ENCODE data around the gene UBQLN3. TPM values are rescaled to one million over a fixed set of nuclear protein-coding genes. Genes with fewer than 3 reads are reported as not detected.

Gene UBQLN3
- total RNA-seq, 4 donors from 2014 or later, result 0.15 to 0.62 (median 0.40) TPM; not detected in 1

DNA sequence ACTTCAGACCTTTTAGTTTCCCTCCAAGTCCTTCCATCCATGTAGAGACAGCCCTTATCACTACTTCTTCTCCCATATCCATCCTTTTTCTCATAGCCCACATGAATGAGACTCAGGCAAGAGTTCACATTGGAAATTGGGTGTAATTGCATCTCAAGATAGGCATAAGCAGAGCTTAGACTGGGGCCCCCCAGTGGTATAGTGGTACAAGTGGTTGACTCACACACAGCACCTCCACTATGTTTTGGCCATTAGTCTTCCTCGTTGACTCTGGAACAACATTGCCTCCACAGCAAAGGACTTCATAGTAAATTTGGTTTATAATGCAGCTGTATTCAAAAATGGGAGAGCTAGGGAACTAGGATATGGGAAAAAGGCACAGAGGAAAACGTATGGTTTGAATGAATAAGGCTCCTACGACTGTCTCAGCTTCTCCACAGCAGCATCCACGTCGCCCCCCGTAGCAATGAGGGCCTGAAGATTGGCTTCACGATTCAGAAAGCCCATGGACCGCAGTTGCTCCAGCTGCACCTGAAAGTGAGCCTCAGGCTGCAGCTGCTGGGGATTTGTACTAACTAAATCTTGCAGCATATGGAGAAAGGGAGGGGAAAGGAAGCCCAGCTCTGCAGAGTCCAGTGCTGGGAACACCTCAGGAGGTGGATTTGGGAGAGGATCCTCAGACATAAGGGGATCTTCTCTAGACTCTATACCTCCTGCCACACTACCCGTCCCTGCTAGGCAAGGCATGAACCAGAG lies 2.4 kb downstream of the UBQLN3 start:
- no peak for TF ChIP-seq POLR2AphosphoS5 (IDR thresholded peaks at IDR 0.05)
- H3K9me3 ChIP-seq, result no peaks in the 10 kb centered on the region
- no peaks in the 10 kb centered on the region for H3K4me1 ChIP-seq
- ATAC-seq, result no peak
- no peak overlapping the region for H3K27ac ChIP-seq
- no peak overlapping the region for H3K4me3 ChIP-seq
- H3K27me3 ChIP-seq, result no peaks in the 10 kb centered on the region
- no peaks in the 10 kb centered on the region for H3K36me3 ChIP-seq
- WGBS, 2 donors (ENCODE audit: low coverage in 1 of 2), result 63 to 85% methylated on average over 3 to 4 of the region's 9 CpGs

- ATAC-seq, result no peak
- WGBS, 2 donors (ENCODE audit: low coverage in 1 of 2), result 83 to 87% methylated on average over 6 to 9 of the region's 9 CpGs
- TF ChIP-seq EP300 (IDR thresholded peaks at IDR 0.05), result no peak
- TF ChIP-seq POLR2A (IDR thresholded peaks at IDR 0.05), result no peak
Observed at GRCh38 chr11:5505363-5506048, 4.3 kb downstream of the UBQLN3 start.

DNA sequence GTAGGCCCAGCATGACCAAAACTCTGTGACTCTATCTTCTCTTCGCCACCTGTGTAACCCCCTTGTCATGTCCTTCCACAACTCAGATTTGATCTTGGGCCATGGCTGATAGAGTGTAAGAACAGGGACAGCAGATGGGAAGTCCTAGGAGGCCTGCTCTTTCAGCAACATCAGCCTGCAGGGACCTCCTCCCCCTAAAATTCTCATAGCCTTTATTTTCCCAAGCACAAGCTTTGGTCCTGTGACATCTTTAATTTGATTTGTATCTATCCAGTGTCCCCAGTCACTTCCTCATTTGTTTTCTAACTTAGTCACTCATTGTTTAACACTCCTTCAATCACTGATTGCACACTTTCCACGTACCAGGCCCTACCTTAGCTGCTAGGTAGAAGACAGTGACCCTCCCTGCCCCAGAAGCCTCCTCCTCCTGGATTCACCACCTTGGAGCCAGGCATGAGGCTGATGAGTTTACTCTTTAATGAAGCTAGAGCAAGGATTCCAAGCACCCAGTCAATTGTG lies 5.3 kb downstream of the UBQLN3 start:
- Histone ChIP-seq H3K4me1 (no peaks in the 10 kb centered on the region), H3K36me3 (no peaks in the 10 kb centered on the region), H3K27me3 (no peaks in the 10 kb centered on the region), H3K4me3 (no peak overlapping the region), H3K27ac (no peak overlapping the region), H3K9me3 (no peaks in the 10 kb centered on the region)
- TF ChIP-seq POLR2A (IDR thresholded peaks at IDR 0.05), result no peak
- ATAC-seq, result no peak
- 76 to 92% methylated on average over 1 to 2 of the region's 2 CpGs for WGBS, 2 donors (ENCODE audit: low coverage in 1 of 2)

More at GRCh38 chr11:5505363-5506048, 4.3 kb downstream of the UBQLN3 start:
- no peaks in the 10 kb centered on the region for H3K9me3 ChIP-seq
- no peak overlapping the region for H3K27ac ChIP-seq
- no peaks in the 10 kb centered on the region for H3K4me1 ChIP-seq
- no peaks in the 10 kb centered on the region for H3K27me3 ChIP-seq
- no peaks in the 10 kb centered on the region for H3K36me3 ChIP-seq
- no peak overlapping the region for H3K4me3 ChIP-seq

GRCh38 chr11:5500393-5500801 lies 9.4 kb downstream of the UBQLN3 start:
- no peaks in the 10 kb centered on the region for H3K4me1 ChIP-seq
- H3K36me3 ChIP-seq, result no peaks in the 10 kb centered on the region
- no peak overlapping the region for H3K4me3 ChIP-seq
- H3K9me3 ChIP-seq, result no peaks in the 10 kb centered on the region
- TF ChIP-seq EP300 (IDR thresholded peaks at IDR 0.05) (no peak), POLR2A (IDR thresholded peaks at IDR 0.05) (no peak), CTCF (IDR thresholded peaks at IDR 0.05) (no peak), POLR2AphosphoS5 (IDR thresholded peaks at IDR 0.05) (no peak)
- H3K27ac ChIP-seq, result no peak overlapping the region
- H3K27me3 ChIP-seq, result no peaks in the 10 kb centered on the region
- WGBS, 2 donors (ENCODE audit: low coverage in 1 of 2), result 81 to 88% methylated on average over 5 to 6 of the region's 6 CpGs
- ATAC-seq, result no peak

DNA sequence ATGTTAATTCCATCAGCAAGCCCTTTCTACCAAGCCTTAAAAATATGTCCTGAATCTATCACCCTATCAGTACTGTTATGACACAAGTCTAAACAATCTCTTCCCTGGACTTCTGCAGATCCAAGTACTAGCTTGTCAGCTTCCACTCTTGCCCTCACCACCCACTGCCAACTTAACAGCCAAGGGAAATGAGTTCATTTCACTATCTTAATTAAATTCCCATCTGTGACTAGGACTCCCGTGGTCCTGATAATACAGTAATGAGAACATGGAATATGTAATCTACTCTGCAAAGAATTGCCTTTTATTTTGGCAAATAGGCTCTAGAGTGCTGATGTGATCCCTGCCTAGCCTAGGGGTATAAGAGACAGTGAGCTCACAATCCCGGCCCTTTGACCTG lies 10.1 kb downstream of the UBQLN3 start:
- H3K27me3 ChIP-seq, result no peaks in the 10 kb centered on the region
- 42 to 75% methylated on average over 2 of the region's 2 CpGs for WGBS, 2 donors (ENCODE audit: low coverage in 1 of 2)
- no peak overlapping the region for H3K4me3 ChIP-seq
- no peaks in the 10 kb centered on the region for H3K9me3 ChIP-seq
- TF ChIP-seq EP300 (IDR thresholded peaks at IDR 0.05) (no peak), POLR2AphosphoS5 (IDR thresholded peaks at IDR 0.05) (no peak), CTCF (IDR thresholded peaks at IDR 0.05) (no peak)
- no peak for ATAC-seq
- H3K36me3 ChIP-seq, result no peaks in the 10 kb centered on the region
- no peak overlapping the region for H3K27ac ChIP-seq
- no peaks in the 10 kb centered on the region for H3K4me1 ChIP-seq

DNA sequence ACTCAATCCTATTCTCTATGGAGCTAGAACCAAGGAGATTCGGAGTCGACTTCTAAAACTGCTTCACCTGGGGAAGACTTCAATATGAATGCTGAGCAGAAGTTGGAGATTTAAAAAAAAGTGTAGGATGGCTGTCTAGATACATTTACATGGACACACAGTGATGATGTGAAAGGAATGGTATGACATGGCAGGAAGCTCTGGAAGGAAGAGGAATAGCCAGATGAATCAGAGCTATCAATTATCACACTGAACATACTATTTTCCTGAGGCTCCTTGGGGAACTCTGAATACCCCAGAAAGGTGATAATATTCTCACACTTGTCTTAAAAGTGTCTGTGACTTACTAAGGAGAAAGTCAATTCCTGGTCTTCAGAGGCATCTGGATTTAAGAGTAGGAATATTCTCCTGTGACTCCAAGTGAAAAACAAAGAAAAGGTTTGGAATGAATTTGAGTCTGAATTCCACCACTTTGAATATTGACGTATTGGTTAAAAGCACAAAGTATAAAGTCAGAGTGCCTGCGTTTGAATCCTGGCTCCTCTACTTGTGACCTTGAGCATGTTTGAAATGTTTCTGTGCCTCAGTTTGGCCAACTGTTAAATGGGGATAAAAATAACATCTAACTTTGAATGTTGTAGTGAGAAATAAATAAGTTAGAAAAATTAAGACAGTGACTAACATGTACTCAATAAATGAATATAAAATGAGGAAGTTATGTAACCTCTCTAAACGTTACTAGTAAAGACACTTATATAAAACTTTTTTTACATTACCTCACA lies 20.0 kb downstream of the UBQLN3 start:
- ATAC-seq, result no peak
- 20 to 25% methylated on average over 3 of the region's 5 CpGs for WGBS, 2 donors (ENCODE audit: low coverage in 1 of 2)
- no peak overlapping the region for H3K27ac ChIP-seq
- TF ChIP-seq CTCF (IDR thresholded peaks at IDR 0.05) (no peak), EP300 (IDR thresholded peaks at IDR 0.05) (no peak), POLR2AphosphoS5 (IDR thresholded peaks at IDR 0.05) (no peak), POLR2A (IDR thresholded peaks at IDR 0.05) (no peak)
- H3K4me3 ChIP-seq, result no peak overlapping the region
- no peaks in the 10 kb centered on the region for H3K36me3 ChIP-seq
- H3K4me1 ChIP-seq, result no peaks in the 10 kb centered on the region
- H3K9me3 ChIP-seq, result no peaks in the 10 kb centered on the region
- no peaks in the 10 kb centered on the region for H3K27me3 ChIP-seq
